Stomach (tissue), 4 donors: Measurements from ENCODE around the gene HLA-F.

Experiments
- CTCF ChIP-seq, 7 experiments: fragments of 450-650 bp in 4 of 7; fragments of 200-600 bp in 3 of 7; sonication (generic) in 3 of 7; IDR thresholded peaks; one replicate each; pipeline ENCODE4 v1.5.1; 2016 to 2019; ENCODE audit warnings: antibody characterized with exemption in 7 of 7, control low read depth in 2 of 7, mild to moderate bottlenecking in 1 of 7
- POLR2AphosphoS5 ChIP-seq, 3 donors: sonication (generic); formaldehyde crosslinking; IDR thresholded peaks; one replicate each; pipeline ENCODE4 v1.6.1; 2016; ENCODE audit warnings: antibody characterized with exemption in 3 of 3

GRCh38 chr6:29720863-29721262 lies 2.4 kb upstream of the HLA-F start:
- TF ChIP-seq CTCF (IDR thresholded peaks at IDR 0.05): no peak
- no peak for TF ChIP-seq POLR2AphosphoS5 (IDR thresholded peaks at IDR 0.05)
